ENCODE results near the gene EXOSC2. TPM values are rescaled to one million over a fixed set of nuclear protein-coding genes. Genes with fewer than 3 reads are reported as not detected.

The EXOSC2 gene
- polyA plus RNA-seq, 1 donor from 2014 or later = 36.3 TPM

DNA sequence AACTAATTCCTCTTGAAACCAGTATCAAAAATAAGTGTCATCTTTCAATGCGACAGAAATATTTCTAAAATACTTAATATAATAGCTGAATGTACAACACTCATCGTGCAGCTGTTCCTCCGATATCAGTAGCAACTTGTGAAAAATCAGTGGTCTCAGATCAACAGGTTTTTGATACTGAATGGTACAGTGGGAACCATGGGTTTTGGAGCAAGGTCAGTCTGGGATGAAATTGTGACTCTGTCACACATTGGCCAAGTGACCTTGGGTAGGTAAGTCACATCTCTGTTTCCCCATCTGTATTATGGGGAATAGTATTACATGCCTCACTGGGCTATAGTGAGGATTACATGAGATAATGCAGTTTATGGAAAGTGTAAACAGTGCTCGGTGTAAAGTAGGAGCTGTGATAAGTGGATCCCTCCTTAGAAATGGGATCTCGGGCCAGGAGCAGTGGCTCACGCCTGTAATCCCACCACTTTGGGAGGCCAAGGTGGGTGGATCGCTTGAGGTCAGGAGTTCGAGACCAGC lies 17.3 kb downstream of the EXOSC2 start:
- Histone ChIP-seq H2AFZ (ENCODE audit: low read depth, low read length) (no peak overlapping the region), H3K36me3 (ENCODE audit: insufficient read depth, low read length) (no peaks in the 10 kb centered on the region), H3K9me3 (ENCODE audit: low read length) (no peaks in the 10 kb centered on the region), H3K27me3 (ENCODE audit: insufficient read depth, low read depth, low read length) (no peaks in the 10 kb centered on the region), H3K79me2 (replicated peaks; ENCODE audit: insufficient read depth, low read length) (peaks cover 26% of the 10 kb centered on the region), H3F3A (ENCODE audit: insufficient read depth, low read length, poor library complexity, severe bottlenecking) (no peaks in the 10 kb centered on the region), H3K4me2 (ENCODE audit: low read length) (no peak overlapping the region), H4K20me1 (ENCODE audit: insufficient read depth) (peaks cover 6% of the 10 kb centered on the region), H3K9ac (ENCODE audit: low read length) (no peak overlapping the region), H3K4me3 (ENCODE audit: low read length) (no peak overlapping the region), H3K27ac (ENCODE audit: low read length) (no peak overlapping the region), H3K9me2 (ENCODE audit: insufficient read depth, low read length) (no peaks in the 10 kb centered on the region)
- TF ChIP-seq EZH2 (IDR thresholded peaks at IDR 0.05; ENCODE audit: borderline replicate concordance, insufficient read depth, low read length, poor library complexity, severe bottlenecking) = no peak
- no peak for TF ChIP-seq EP300 (conservative IDR thresholded peaks at IDR 0.05; ENCODE audit: poor library complexity, severe bottlenecking)
- no peak for TF ChIP-seq RAD21 (conservative IDR thresholded peaks at IDR 0.05)
- no peak for TF ChIP-seq SMC3 (conservative IDR thresholded peaks at IDR 0.05; ENCODE audit: poor library complexity)
- TF ChIP-seq MXI1 (conservative IDR thresholded peaks at IDR 0.05; ENCODE audit: poor library complexity, severe bottlenecking) = no peak
- TF ChIP-seq, protein P1, sequence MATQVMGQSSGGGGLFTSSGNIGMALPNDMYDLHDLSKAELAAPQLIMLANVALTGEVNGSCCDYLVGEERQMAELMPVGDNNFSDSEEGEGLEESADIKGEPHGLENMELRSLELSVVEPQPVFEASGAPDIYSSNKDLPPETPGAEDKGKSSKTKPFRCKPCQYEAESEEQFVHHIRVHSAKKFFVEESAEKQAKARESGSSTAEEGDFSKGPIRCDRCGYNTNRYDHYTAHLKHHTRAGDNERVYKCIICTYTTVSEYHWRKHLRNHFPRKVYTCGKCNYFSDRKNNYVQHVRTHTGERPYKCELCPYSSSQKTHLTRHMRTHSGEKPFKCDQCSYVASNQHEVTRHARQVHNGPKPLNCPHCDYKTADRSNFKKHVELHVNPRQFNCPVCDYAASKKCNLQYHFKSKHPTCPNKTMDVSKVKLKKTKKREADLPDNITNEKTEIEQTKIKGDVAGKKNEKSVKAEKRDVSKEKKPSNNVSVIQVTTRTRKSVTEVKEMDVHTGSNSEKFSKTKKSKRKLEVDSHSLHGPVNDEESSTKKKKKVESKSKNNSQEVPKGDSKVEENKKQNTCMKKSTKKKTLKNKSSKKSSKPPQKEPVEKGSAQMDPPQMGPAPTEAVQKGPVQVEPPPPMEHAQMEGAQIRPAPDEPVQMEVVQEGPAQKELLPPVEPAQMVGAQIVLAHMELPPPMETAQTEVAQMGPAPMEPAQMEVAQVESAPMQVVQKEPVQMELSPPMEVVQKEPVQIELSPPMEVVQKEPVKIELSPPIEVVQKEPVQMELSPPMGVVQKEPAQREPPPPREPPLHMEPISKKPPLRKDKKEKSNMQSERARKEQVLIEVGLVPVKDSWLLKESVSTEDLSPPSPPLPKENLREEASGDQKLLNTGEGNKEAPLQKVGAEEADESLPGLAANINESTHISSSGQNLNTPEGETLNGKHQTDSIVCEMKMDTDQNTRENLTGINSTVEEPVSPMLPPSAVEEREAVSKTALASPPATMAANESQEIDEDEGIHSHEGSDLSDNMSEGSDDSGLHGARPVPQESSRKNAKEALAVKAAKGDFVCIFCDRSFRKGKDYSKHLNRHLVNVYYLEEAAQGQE (IDR thresholded peaks at IDR 0.05; ENCODE audit: borderline replicate concordance) = no peak
- TF ChIP-seq POLR2AphosphoS5 (IDR thresholded peaks at IDR 0.05) = no peak
- no peak for TF ChIP-seq TAF1 (IDR thresholded peaks at IDR 0.05; ENCODE audit: low read depth)
- TF ChIP-seq, protein P2, sequence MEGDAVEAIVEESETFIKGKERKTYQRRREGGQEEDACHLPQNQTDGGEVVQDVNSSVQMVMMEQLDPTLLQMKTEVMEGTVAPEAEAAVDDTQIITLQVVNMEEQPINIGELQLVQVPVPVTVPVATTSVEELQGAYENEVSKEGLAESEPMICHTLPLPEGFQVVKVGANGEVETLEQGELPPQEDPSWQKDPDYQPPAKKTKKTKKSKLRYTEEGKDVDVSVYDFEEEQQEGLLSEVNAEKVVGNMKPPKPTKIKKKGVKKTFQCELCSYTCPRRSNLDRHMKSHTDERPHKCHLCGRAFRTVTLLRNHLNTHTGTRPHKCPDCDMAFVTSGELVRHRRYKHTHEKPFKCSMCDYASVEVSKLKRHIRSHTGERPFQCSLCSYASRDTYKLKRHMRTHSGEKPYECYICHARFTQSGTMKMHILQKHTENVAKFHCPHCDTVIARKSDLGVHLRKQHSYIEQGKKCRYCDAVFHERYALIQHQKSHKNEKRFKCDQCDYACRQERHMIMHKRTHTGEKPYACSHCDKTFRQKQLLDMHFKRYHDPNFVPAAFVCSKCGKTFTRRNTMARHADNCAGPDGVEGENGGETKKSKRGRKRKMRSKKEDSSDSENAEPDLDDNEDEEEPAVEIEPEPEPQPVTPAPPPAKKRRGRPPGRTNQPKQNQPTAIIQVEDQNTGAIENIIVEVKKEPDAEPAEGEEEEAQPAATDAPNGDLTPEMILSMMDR (IDR thresholded peaks at IDR 0.05; ENCODE audit: poor library complexity, severe bottlenecking) = no peak

DNA sequence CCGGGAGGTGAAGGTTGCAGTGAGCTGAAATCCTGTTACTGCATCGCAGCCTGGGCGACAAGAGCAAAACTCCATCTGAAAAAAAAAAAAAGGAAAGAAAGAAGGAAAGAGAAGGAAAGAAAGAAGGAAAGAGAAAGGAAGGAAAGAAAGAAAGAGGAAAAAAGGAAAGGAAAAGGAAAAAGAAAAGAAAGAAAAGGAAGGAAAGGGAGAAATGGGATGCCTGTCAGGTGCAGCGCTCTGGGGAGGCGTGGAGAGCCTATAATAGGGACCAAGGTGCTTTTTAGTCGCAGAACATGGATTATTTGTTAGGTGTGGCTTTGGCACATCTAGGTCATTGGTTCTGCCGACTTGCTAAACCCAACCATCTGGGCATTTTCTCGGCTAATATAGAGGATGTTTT lies 17.9 kb downstream of the EXOSC2 start:
- TF ChIP-seq, protein P1 (IDR thresholded peaks at IDR 0.05; ENCODE audit: borderline replicate concordance) = no peak
- TF ChIP-seq MXI1 (conservative IDR thresholded peaks at IDR 0.05; ENCODE audit: poor library complexity, severe bottlenecking) (no peak), SMC3 (conservative IDR thresholded peaks at IDR 0.05; ENCODE audit: poor library complexity) (no peak), POLR2AphosphoS5 (IDR thresholded peaks at IDR 0.05) (no peak), RAD21 (conservative IDR thresholded peaks at IDR 0.05) (no peak), EP300 (conservative IDR thresholded peaks at IDR 0.05; ENCODE audit: poor library complexity, severe bottlenecking) (no peak), TAF1 (IDR thresholded peaks at IDR 0.05; ENCODE audit: low read depth) (no peak), EZH2 (IDR thresholded peaks at IDR 0.05; ENCODE audit: borderline replicate concordance, insufficient read depth, low read length, poor library complexity, severe bottlenecking) (no peak)
- TF ChIP-seq, protein P2 (IDR thresholded peaks at IDR 0.05; ENCODE audit: poor library complexity, severe bottlenecking) = no peak
- Histone ChIP-seq H3K9ac (ENCODE audit: low read length) (no peak overlapping the region), H4K20me1 (ENCODE audit: insufficient read depth) (peaks cover 6% of the 10 kb centered on the region), H3K36me3 (ENCODE audit: insufficient read depth, low read length) (no peaks in the 10 kb centered on the region), H3K27ac (ENCODE audit: low read length) (no peak overlapping the region), H3K4me2 (ENCODE audit: low read length) (no peak overlapping the region), H3F3A (ENCODE audit: insufficient read depth, low read length, poor library complexity, severe bottlenecking) (no peaks in the 10 kb centered on the region), H3K4me3 (ENCODE audit: low read length) (no peak overlapping the region), H3K79me2 (replicated peaks; ENCODE audit: insufficient read depth, low read length) (peaks cover 30% of the 10 kb centered on the region), H3K27me3 (ENCODE audit: insufficient read depth, low read depth, low read length) (no peaks in the 10 kb centered on the region), H3K9me2 (ENCODE audit: insufficient read depth, low read length) (no peaks in the 10 kb centered on the region), H2AFZ (ENCODE audit: low read depth, low read length) (no peak overlapping the region), H3K9me3 (ENCODE audit: low read length) (no peaks in the 10 kb centered on the region)
